Activated CD8-positive, alpha-beta T cell treated with anti-CD3 and anti-CD28 coated beads, Interleukin-2, amount 10 ng/mL, durations not matched to agents 7 days and 5 days (primary cell): Measurements from ENCODE around the gene CECR2. TPM values are rescaled to one million over a fixed set of nuclear protein-coding genes. Genes with fewer than 3 reads are reported as not detected.

Experiments used
- ATAC-seq: fragments of 150-1000 bp; cut with Tn5 transposase; one replicate; pipeline ENCODE4 v1.10.0; 2021; ENCODE audit warnings: moderate library complexity
- CTCF ChIA-PET: fragments of 350-600 bp; sonication (Branson Sonifier 250); formaldehyde crosslinking; loops from one replicate; lab custom pipeline; 2021; ENCODE audit warnings: antibody characterized with exemption; lab: Charles Lee
- POLR2A ChIA-PET: fragments of 350-600 bp; sonication (Branson Sonifier 250); formaldehyde crosslinking; loops from one replicate; lab custom pipeline; 2021; ENCODE audit warnings: antibody characterized with exemption; lab: Charles Lee
- DNase-seq: peaks from one replicate; pipeline ENCODE4 v3.0.0-alpha.2; 2020
- H3K27ac Mint-ChIP-seq: one replicate; pipeline ENCODE4 v1.8.0; 2021; ENCODE audit warnings: mild to moderate bottlenecking, mixed read lengths
- H3K27me3 Mint-ChIP-seq: one replicate; pipeline ENCODE4 v1.8.0; 2021; ENCODE audit warnings: low read depth, mixed read lengths
- H3K36me3 Mint-ChIP-seq: one replicate; pipeline ENCODE4 v1.8.0; 2021; ENCODE audit warnings: low read depth, mixed read lengths
- H3K4me1 Mint-ChIP-seq: one replicate; pipeline ENCODE4 v1.8.0; 2021; ENCODE audit warnings: low read depth, mixed read lengths
- H3K4me3 Mint-ChIP-seq: one replicate; pipeline ENCODE4 v1.8.0; 2021; ENCODE audit warnings: mild to moderate bottlenecking, mixed read lengths
- H3K9me3 Mint-ChIP-seq: one replicate; pipeline ENCODE4 v1.8.0; 2022; ENCODE audit warnings: mixed read lengths; ENCODE audit not compliant: insufficient read depth
- total RNA-seq, 2 experiments: library from RNA; stranded (reverse); gene quantifications; one replicate each; pipeline ENCODE4 v1.2.3, GENCODE V29; 2021

Gene CECR2
- total RNA-seq, 2 experiments from 2014 or later: not detected

GRCh38 chr22:17581631-17582030, 212.4 kb downstream of the CECR2 start:
- CTCF ChIA-PET: interaction anchor here (1.2 kb wide), 1 partner anchor 10 kb away, joined by 4 read pairs; no protein-coding TSS in a partner anchor

GRCh38 chr22:17583151-17583550, 213.9 kb downstream of the CECR2 start:
- CTCF ChIA-PET: no interaction called here
- no peak for DNase-seq

More at GRCh38 chr22:17581631-17582030, 212.4 kb downstream of the CECR2 start:
- DNase-seq (no peak), ATAC-seq (no peak)
- Mint-ChIP-seq H3K9me3 (no peaks in the 10 kb centered on the region), H3K27ac (no peak overlapping the region), H3K27me3 (no peaks in the 10 kb centered on the region), H3K4me3 (no peak overlapping the region), H3K36me3 (no peaks in the 10 kb centered on the region), H3K4me1 (no peaks in the 10 kb centered on the region)
- POLR2A ChIA-PET: no interaction called here

DNA sequence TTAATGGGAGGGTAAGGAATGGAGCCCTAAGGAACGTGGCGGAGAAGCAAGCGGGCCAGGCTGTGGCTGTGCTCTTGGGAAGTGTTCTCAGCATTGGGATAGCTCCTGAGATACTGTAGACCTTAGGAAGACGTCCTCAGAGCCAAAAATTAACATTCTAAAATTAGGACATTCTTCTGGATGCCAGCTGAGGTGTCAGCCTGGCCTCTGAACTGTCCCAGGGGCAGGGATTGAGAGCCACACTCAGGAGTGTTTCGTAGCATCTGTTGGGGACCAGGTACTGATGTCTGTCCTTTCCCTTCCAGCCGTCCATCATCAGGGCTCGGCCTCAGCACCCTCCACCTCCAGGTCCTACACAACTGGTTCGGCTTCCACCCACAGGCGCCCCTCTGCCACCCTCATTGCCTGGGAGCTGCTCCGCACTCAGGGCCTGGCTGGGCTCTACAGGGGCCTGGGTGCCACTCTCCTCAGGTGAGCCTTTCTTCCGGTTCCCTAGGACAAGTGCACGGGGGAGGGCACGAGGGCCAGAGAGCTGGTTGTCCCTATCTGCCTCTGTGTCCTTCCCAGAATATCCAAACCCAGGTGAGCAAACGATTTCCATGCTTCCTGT, 217.7 kb downstream of the CECR2 start:
- Mint-ChIP-seq H3K27me3 (no peaks in the 10 kb centered on the region), H3K4me1 (no peaks in the 10 kb centered on the region), H3K36me3 (peaks cover 15% of the 10 kb centered on the region), H3K4me3 (no peak overlapping the region), H3K27ac (no peak overlapping the region), H3K9me3 (no peaks in the 10 kb centered on the region)
- ChIA-PET POLR2A (no interaction called here), CTCF (no interaction called here)
- DNase-seq: no peak
- no peak for ATAC-seq

More at GRCh38 chr22:17583151-17583550, 213.9 kb downstream of the CECR2 start:
- H3K36me3 Mint-ChIP-seq: no peaks in the 10 kb centered on the region
- H3K27ac Mint-ChIP-seq: no peak overlapping the region
- H3K27me3 Mint-ChIP-seq: no peaks in the 10 kb centered on the region
- POLR2A ChIA-PET: no interaction called here
- ATAC-seq: no peak
- no peak overlapping the region for H3K4me3 Mint-ChIP-seq
- H3K4me1 Mint-ChIP-seq: no peaks in the 10 kb centered on the region
- H3K9me3 Mint-ChIP-seq: no peaks in the 10 kb centered on the region

GRCh38 chr22:17587629-17588028, 218.4 kb downstream of the CECR2 start:
- ATAC-seq (no peak), DNase-seq (no peak)
- Mint-ChIP-seq H3K4me1 (no peaks in the 10 kb centered on the region), H3K9me3 (no peaks in the 10 kb centered on the region), H3K27ac (no peak overlapping the region), H3K4me3 (no peak overlapping the region), H3K27me3 (no peaks in the 10 kb centered on the region), H3K36me3 (peaks cover 22% of the 10 kb centered on the region)
- ChIA-PET POLR2A (no interaction called here), CTCF (no interaction called here)

- DNase-seq: no peak
- no peak overlapping the region for H3K4me3 Mint-ChIP-seq
- POLR2A ChIA-PET: no interaction called here
- no peak overlapping the region for H3K27ac Mint-ChIP-seq
- no peaks in the 10 kb centered on the region for H3K4me1 Mint-ChIP-seq
- no peaks in the 10 kb centered on the region for H3K9me3 Mint-ChIP-seq
- no peak for ATAC-seq
- peaks cover 29% of the 10 kb centered on the region for H3K36me3 Mint-ChIP-seq
- CTCF ChIA-PET: no interaction called here
- no peaks in the 10 kb centered on the region for H3K27me3 Mint-ChIP-seq
Measured at GRCh38 chr22:17588606-17589005, 219.3 kb downstream of the CECR2 start.

GRCh38 chr22:17589810-17590375, 220.6 kb downstream of the CECR2 start:
- Mint-ChIP-seq H3K36me3 (peaks cover 39% of the 10 kb centered on the region), H3K27ac (no peak overlapping the region), H3K4me3 (no peak overlapping the region), H3K27me3 (no peaks in the 10 kb centered on the region), H3K9me3 (no peaks in the 10 kb centered on the region), H3K4me1 (no peaks in the 10 kb centered on the region)
- POLR2A ChIA-PET: no interaction called here
- DNase-seq (no peak), ATAC-seq (no peak)
- CTCF ChIA-PET: no interaction called here

GRCh38 chr22:17590586-17590985, 221.3 kb downstream of the CECR2 start:
- ChIA-PET CTCF (no interaction called here), POLR2A (no interaction called here)
- H3K9me3 Mint-ChIP-seq: no peaks in the 10 kb centered on the region
- ATAC-seq (no peak), DNase-seq (no peak)
- peaks cover 45% of the 10 kb centered on the region for H3K36me3 Mint-ChIP-seq
- H3K4me3 Mint-ChIP-seq: no peak overlapping the region
- H3K27me3 Mint-ChIP-seq: no peaks in the 10 kb centered on the region
- H3K27ac Mint-ChIP-seq: no peak overlapping the region
- no peaks in the 10 kb centered on the region for H3K4me1 Mint-ChIP-seq

DNA sequence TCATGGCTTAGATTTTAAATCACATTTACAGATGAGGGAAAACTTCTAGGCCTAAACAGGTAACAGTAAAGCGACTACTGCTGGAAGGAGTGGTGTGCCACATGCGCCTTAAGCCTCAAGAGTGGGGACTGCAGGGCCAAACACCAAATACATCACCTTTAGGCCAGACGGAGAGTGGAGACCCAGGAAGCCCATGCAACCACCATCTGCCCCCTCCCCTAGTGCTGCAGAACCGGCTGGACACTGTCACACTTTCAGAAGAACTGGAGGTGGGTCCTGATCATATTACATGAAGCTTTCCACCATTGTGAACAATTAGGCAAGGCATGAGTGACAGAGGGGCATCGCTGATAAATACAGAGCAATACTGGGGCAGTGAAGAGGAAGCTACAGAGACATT, 222.9 kb downstream of the CECR2 start:
- ChIA-PET POLR2A (no interaction called here), CTCF (interaction anchor here (1.2 kb wide), 1 partner anchor 11 kb away, joined by 4 read pairs; no protein-coding TSS in a partner anchor)
- H3K4me3 Mint-ChIP-seq: no peak overlapping the region
- no peak for ATAC-seq
- no peak overlapping the region for H3K27ac Mint-ChIP-seq
- H3K9me3 Mint-ChIP-seq: no peaks in the 10 kb centered on the region
- peaks cover 58% of the 10 kb centered on the region for H3K36me3 Mint-ChIP-seq
- no peaks in the 10 kb centered on the region for H3K4me1 Mint-ChIP-seq
- H3K27me3 Mint-ChIP-seq: no peaks in the 10 kb centered on the region
- DNase-seq: no peak

DNA sequence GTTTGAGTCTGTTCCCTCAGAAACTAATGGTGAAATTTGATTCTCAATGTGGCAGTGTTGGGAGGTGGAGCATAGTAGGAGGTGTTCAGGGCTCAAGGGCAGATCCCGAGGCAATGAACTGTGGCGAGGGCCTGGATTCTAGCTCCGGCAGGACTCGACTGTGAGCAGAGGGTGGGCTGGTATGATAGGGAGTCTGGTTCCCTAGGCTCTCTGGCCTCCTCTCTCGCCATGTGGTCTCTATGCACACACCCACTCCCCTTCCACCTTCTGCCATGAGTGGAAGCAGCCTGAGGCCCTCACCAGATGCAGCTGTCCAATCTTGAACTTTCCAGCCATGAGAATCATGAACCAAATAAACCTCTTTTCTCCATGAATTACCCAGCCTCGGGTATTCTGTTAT, 227.0 kb downstream of the CECR2 start:
- ATAC-seq (no peak), DNase-seq (no peak)
- Mint-ChIP-seq H3K27me3 (no peaks in the 10 kb centered on the region), H3K36me3 (peaks cover 79% of the 10 kb centered on the region), H3K9me3 (no peaks in the 10 kb centered on the region), H3K4me1 (peaks cover 3% of the 10 kb centered on the region), H3K27ac (no peak overlapping the region), H3K4me3 (no peak overlapping the region)
- POLR2A ChIA-PET: no interaction called here
- CTCF ChIA-PET: no interaction called here

- Mint-ChIP-seq H3K4me1 (peaks cover 3% of the 10 kb centered on the region), H3K4me3 (no peak overlapping the region), H3K36me3 (peaks cover 73% of the 10 kb centered on the region), H3K27me3 (no peaks in the 10 kb centered on the region), H3K27ac (no peak overlapping the region), H3K9me3 (no peaks in the 10 kb centered on the region)
- no peak for ATAC-seq
- ChIA-PET POLR2A (no interaction called here), CTCF (no interaction called here)
- DNase-seq: no peak
Measured at GRCh38 chr22:17597217-17597616, 228.0 kb downstream of the CECR2 start.

DNA sequence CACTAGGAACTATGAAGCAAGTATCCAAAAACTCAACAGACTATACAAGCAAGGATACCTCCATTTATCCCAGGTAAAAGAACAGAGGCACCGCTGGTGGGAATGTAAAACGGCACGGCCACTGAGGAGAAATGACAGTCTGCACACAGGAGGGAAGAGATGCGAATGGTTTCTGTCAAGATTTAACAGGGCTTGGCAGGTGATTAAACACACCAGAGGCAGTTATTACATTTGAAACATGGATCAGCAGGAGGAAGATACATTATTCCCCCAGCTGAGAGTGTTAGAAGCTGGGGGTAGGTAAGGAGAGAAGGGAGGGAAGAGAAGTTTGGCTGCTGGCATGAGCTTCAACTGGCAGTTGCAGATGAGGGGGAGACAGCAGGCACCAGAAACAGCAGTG, 229.1 kb downstream of the CECR2 start:
- ChIA-PET CTCF (no interaction called here), POLR2A (no interaction called here)
- Mint-ChIP-seq H3K27ac (no peak overlapping the region), H3K4me1 (peaks cover 3% of the 10 kb centered on the region), H3K4me3 (no peak overlapping the region), H3K9me3 (no peaks in the 10 kb centered on the region), H3K36me3 (peaks cover 64% of the 10 kb centered on the region), H3K27me3 (no peaks in the 10 kb centered on the region)
- DNase-seq (no peak), ATAC-seq (no peak)

DNA sequence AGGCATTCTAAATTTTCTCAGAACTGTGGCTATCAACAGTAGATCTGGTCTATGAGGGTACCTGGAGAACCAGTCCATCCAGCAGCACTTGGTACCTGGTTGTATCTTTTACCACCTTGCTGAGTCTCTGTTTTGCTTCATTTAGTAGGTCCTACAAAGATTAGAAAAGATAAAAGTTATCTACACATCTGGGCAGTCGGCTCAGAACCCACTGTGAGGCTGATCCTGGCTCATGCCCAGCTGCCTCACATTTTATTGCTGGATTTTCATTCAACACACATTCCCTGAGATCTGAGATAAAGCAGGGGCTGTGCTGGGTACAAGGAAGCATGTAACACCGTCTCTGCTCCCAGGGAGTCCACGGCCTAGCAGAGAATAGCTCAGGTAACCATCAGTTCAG, 231.8 kb downstream of the CECR2 start:
- ATAC-seq: no peak
- H3K36me3 Mint-ChIP-seq: peaks cover 49% of the 10 kb centered on the region
- POLR2A ChIA-PET: interaction anchor here (0.6 kb wide), 1 partner anchor 316 kb away, joined by 3 read pairs; no protein-coding TSS in a partner anchor
- no peaks in the 10 kb centered on the region for H3K27me3 Mint-ChIP-seq
- peak overlapping the region; percentile 30 for H3K27ac Mint-ChIP-seq
- H3K4me3 Mint-ChIP-seq: no peak overlapping the region
- DNase-seq: no peak
- no peaks in the 10 kb centered on the region for H3K9me3 Mint-ChIP-seq
- H3K4me1 Mint-ChIP-seq: peaks cover 9% of the 10 kb centered on the region
- CTCF ChIA-PET: interaction anchor here (1.4 kb wide), 1 partner anchor 429 kb away, joined by 4 read pairs; no protein-coding TSS in a partner anchor
